Astrocyte (in vitro differentiated cells and primary cell): ENCODE results near the gene KLRC3. TPM values are rescaled to one million over a fixed set of nuclear protein-coding genes. Genes with fewer than 3 reads are reported as not detected.
"Not testable (repeated sequence)": the region's sequence is repeated elsewhere in the genome, so short reads cannot be mapped to it uniquely, and the experiment has no call there.

Source experiments
- DNase-seq: peaks from one replicate; pipeline ENCODE4 v3.0.0-alpha.2; 2010; ENCODE audit warnings: low read depth
- FAIRE-seq: peaks from 2 replicates; lab custom pipeline; 2011; peaks lifted over from hg19 to GRCh38; lab: Jason Lieb, UNC
- H2AFZ ChIP-seq: 2 replicates; pipeline ENCODE4 v1.6.0; 2012; ENCODE audit warnings: low read depth, low read length, inconsistent platforms
- H3K27ac ChIP-seq: 2 replicates; pipeline ENCODE4 v1.5.1; 2011; ENCODE audit warnings: low read depth, low read length, inconsistent platforms
- H3K27me3 ChIP-seq: 2 replicates; pipeline ENCODE4 v1.6.0; 2011; ENCODE audit warnings: low read length, inconsistent platforms; ENCODE audit not compliant: insufficient read depth
- H3K36me3 ChIP-seq: 2 replicates; pipeline ENCODE4 v1.5.1; 2011; ENCODE audit warnings: low read length, inconsistent platforms; ENCODE audit not compliant: insufficient read depth
- H3K4me1 ChIP-seq: 2 replicates; pipeline ENCODE4 v1.5.1; 2011; ENCODE audit warnings: low read length, inconsistent platforms; ENCODE audit not compliant: insufficient read depth
- H3K4me2 ChIP-seq: 2 replicates; pipeline ENCODE4 v1.6.0; 2012; ENCODE audit warnings: low read length, inconsistent platforms
- H3K4me3 ChIP-seq: 2 replicates; pipeline ENCODE4 v1.5.1; 2011; ENCODE audit warnings: low read depth, mild to moderate bottlenecking, low read length, inconsistent platforms; ENCODE audit not compliant: insufficient read depth
- H3K79me2 ChIP-seq: 2 replicates; pipeline ENCODE4 v1.6.0; 2012; ENCODE audit warnings: mild to moderate bottlenecking, low read length, inconsistent platforms; ENCODE audit not compliant: insufficient read depth
- H3K9ac ChIP-seq: 2 replicates; pipeline ENCODE4 v1.6.0; 2012; ENCODE audit warnings: mild to moderate bottlenecking, low read length, inconsistent platforms
- H3K9me3 ChIP-seq: 2 replicates; pipeline ENCODE4 v1.5.1; 2012; ENCODE audit warnings: low read depth, mild to moderate bottlenecking, low read length, inconsistent platforms; ENCODE audit not compliant: insufficient read depth
- H4K20me1 ChIP-seq: 2 replicates; pipeline ENCODE4 v1.6.0; 2012; ENCODE audit warnings: low read length, inconsistent platforms; ENCODE audit not compliant: insufficient read depth
- H3K27ac Mint-ChIP-seq: one replicate; pipeline ENCODE4 v1.8.0; 2021; ENCODE audit warnings: mild to moderate bottlenecking, mixed read lengths; ENCODE audit not compliant: unreplicated experiment
- H3K27me3 Mint-ChIP-seq: one replicate; pipeline ENCODE4 v1.8.0; 2021; ENCODE audit warnings: low read depth, mixed read lengths; ENCODE audit not compliant: unreplicated experiment
- H3K36me3 Mint-ChIP-seq: one replicate; pipeline ENCODE4 v1.8.0; 2021; ENCODE audit warnings: low read depth, mixed read lengths; ENCODE audit not compliant: unreplicated experiment
- H3K4me1 Mint-ChIP-seq: one replicate; pipeline ENCODE4 v1.8.0; 2021; ENCODE audit warnings: low read depth, mixed read lengths; ENCODE audit not compliant: unreplicated experiment
- H3K4me3 Mint-ChIP-seq: one replicate; pipeline ENCODE4 v1.8.0; 2021; ENCODE audit warnings: mild to moderate bottlenecking, moderate library complexity, mixed read lengths; ENCODE audit not compliant: unreplicated experiment
- H3K9me3 Mint-ChIP-seq: one replicate; pipeline ENCODE4 v1.8.0; 2021; ENCODE audit warnings: mild to moderate bottlenecking, mixed read lengths; ENCODE audit not compliant: unreplicated experiment
- EZH2 ChIP-seq: IDR thresholded peaks from 2 replicates; pipeline ENCODE4 v1.6.1; 2012; ENCODE audit warnings: mild to moderate bottlenecking, low read length, inconsistent platforms; ENCODE audit not compliant: insufficient read depth
- total RNA-seq: library from RNA; stranded (reverse); gene quantifications from 2 replicates; pipeline ENCODE4 v1.2.1, GENCODE V29; 2021
- TF ChIP-seq, protein P1 (sequence below): IDR thresholded peaks from 2 replicates; pipeline ENCODE4 v1.5.1; 2011; ENCODE audit warnings: low read depth, mild to moderate bottlenecking, inconsistent platforms, low read length, moderate library complexity; ENCODE audit not compliant: insufficient read depth

The KLRC3 gene
- total RNA-seq, 1 donor from 2014 or later: 1.2 TPM

DNA sequence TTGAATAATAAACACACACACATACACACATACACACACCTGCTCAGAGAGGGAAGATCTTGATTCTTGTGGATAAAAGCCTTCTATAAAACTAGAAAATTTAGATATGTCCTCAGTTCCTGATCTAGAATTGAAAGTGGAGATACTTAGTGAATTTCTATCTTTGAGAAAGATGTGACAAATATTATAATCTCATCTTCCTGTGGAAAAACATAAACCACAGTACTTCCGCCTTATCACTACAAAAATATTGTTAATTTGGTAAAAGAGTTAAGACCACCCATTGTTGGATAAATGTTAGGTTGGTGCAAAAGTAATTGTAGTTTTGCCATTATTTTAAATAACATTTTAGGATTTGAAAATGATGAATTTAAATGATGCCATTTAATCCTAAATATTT is 30.5 kb downstream of the KLRC3 start, which contains the start of gene KLRK1:
Gene KLRK1, minus strand, starts transcription at position 138 of the 400 bp plus-strand sequence. CDS start 1,231 bp downstream, outside the sequence.
- no peaks in the 10 kb centered on the region for H3K27me3 Mint-ChIP-seq
- H3K4me3 Mint-ChIP-seq: no peak within 1 kb of the TSS
- Histone ChIP-seq H4K20me1 (no peaks in the 10 kb centered on the region), H3K36me3 (no peaks in the 10 kb centered on the region), H3K9me3 (no peaks in the 10 kb centered on the region), H3K27ac (no peak within 1 kb of the TSS), H3K9ac (no peak within 1 kb of the TSS), H3K4me2 (no peak within 1 kb of the TSS), H3K4me1 (peaks cover 5% of the 10 kb centered on the region), H3K4me3 (no peak within 1 kb of the TSS), H3K79me2 (no peaks in the 10 kb centered on the region), H3K27me3 (no peaks in the 10 kb centered on the region), H2AFZ (no peak within 1 kb of the TSS)
- H3K36me3 Mint-ChIP-seq: no peaks in the 10 kb centered on the region
- FAIRE-seq: no peak
- no peak for DNase-seq
- H3K4me1 Mint-ChIP-seq: peaks cover 18% of the 10 kb centered on the region
- no peaks in the 10 kb centered on the region for H3K9me3 Mint-ChIP-seq
- TF ChIP-seq, protein P1, sequence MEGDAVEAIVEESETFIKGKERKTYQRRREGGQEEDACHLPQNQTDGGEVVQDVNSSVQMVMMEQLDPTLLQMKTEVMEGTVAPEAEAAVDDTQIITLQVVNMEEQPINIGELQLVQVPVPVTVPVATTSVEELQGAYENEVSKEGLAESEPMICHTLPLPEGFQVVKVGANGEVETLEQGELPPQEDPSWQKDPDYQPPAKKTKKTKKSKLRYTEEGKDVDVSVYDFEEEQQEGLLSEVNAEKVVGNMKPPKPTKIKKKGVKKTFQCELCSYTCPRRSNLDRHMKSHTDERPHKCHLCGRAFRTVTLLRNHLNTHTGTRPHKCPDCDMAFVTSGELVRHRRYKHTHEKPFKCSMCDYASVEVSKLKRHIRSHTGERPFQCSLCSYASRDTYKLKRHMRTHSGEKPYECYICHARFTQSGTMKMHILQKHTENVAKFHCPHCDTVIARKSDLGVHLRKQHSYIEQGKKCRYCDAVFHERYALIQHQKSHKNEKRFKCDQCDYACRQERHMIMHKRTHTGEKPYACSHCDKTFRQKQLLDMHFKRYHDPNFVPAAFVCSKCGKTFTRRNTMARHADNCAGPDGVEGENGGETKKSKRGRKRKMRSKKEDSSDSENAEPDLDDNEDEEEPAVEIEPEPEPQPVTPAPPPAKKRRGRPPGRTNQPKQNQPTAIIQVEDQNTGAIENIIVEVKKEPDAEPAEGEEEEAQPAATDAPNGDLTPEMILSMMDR: no peak
- TF ChIP-seq EZH2: no peak
- H3K27ac Mint-ChIP-seq: no peak within 1 kb of the TSS

DNA sequence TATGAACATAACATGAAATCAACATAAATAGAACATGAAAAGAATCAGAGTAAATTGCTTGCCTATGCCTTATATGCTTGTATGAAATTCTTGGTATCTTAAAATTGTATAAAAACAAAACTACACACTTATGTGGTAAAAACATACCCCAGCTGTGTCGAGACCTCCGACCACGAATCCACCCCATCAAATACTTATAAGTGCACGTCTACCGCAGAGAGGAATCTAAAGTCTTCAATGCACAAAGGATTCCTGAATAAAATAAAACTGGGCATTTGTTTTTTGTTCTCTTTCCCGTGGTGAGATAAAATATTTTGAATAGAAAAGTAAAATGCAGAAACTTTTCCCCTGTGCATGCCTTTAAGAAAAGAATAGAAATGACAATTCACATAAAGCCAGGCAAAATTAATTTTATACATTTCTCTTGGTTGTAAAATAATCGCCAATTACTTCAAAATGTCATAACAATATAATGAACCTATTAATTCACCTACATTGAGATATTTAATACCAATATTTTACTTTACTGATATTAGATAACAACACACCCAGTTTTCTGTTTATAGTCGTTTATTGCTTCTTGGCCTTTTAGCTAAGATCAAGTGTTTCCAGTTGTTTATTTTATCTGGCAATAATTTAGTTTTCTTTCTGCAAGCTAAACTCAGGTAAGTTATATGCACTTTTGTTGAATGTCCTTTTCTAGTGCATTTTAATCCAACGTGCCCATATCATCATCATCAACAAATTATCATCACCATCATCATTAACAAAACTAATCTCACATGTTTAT is 31.6 kb downstream of the KLRC3 start:
- FAIRE-seq: no peak
- H4K20me1 ChIP-seq: no peaks in the 10 kb centered on the region
- no peaks in the 10 kb centered on the region for H3K27me3 ChIP-seq
- H3K9ac ChIP-seq: no peak overlapping the region
- H3K36me3 Mint-ChIP-seq: no peaks in the 10 kb centered on the region
- no peaks in the 10 kb centered on the region for H3K27me3 Mint-ChIP-seq
- H3K9me3 ChIP-seq: no peaks in the 10 kb centered on the region
- H2AFZ ChIP-seq: no peak overlapping the region
- no peak overlapping the region for H3K4me2 ChIP-seq
- no peak overlapping the region for H3K27ac ChIP-seq
- no peak for DNase-seq
- H3K4me1 ChIP-seq: peaks cover 5% of the 10 kb centered on the region
- no peak overlapping the region for H3K27ac Mint-ChIP-seq
- no peak for TF ChIP-seq EZH2
- TF ChIP-seq, protein P1: no peak
- H3K36me3 ChIP-seq: no peaks in the 10 kb centered on the region
- peaks cover 16% of the 10 kb centered on the region for H3K4me1 Mint-ChIP-seq
- no peaks in the 10 kb centered on the region for H3K79me2 ChIP-seq
- no peaks in the 10 kb centered on the region for H3K9me3 Mint-ChIP-seq
- no peak overlapping the region for H3K4me3 ChIP-seq
- no peak overlapping the region for H3K4me3 Mint-ChIP-seq

DNA sequence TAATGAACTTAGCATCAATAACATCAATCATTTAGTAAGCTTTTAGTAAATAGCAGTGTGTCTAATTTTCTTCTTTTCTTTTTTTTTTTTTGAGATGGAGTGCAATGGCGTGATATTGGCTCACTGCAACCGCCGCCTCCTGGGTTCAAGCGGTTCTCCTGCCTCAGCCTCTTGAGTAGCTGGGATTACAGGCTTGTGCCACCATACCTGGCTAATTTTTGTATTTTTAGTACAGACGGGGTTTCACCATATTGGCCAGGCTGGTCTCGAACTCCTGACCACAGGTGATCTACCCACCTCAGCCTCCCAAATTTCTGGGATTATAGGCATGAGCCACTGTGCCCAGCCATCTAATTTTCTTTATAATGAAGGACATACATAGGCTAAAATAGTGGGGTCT is 32.9 kb downstream of the KLRC3 start:
- H3K27me3 ChIP-seq, H3K36me3 Mint-ChIP-seq, H3K9me3 Mint-ChIP-seq, H3K4me2 ChIP-seq, H3K9ac ChIP-seq, H3K9me3 ChIP-seq, H3K36me3 ChIP-seq, H3K27me3 Mint-ChIP-seq, H3K79me2 ChIP-seq, FAIRE-seq, H3K27ac ChIP-seq, H3K27ac Mint-ChIP-seq, H2AFZ ChIP-seq, DNase-seq, H3K4me3 ChIP-seq, H3K4me3 Mint-ChIP-seq, H3K4me1 ChIP-seq, H4K20me1 ChIP-seq: not testable (repeated sequence)
- peaks cover 14% of the 10 kb centered on the region for H3K4me1 Mint-ChIP-seq
